ENCODE measurements around the gene VWF. TPM values are rescaled to one million over a fixed set of nuclear protein-coding genes. Genes with fewer than 3 reads are reported as not detected.

VWF gene
- total and polyA plus RNA-seq, 2 of the 13 experiments (the other 11 are each of a cell fraction or from before 2014, with no cell fraction given), result 0.20 to 0.25 TPM

- Histone ChIP-seq H3K9me3 (ENCODE audit: low read length) (no peaks in the 10 kb centered on the region), H3K4me3 (replicated peaks in 1 of 3; ENCODE audit: insufficient read depth in 1 of 3, low read depth in 2 of 3, low read length in 3 of 3) (no peak overlapping the region), H3K4me1 (ENCODE audit: insufficient read depth, low read length) (no peaks in the 10 kb centered on the region), H3K79me2 (ENCODE audit: insufficient read depth, low read length) (no peaks in the 10 kb centered on the region), H2AFZ (ENCODE audit: low read length) (no peak overlapping the region), H4K20me1 (ENCODE audit: insufficient read depth, low read length) (no peaks in the 10 kb centered on the region), H3K4me2 (ENCODE audit: low read depth, low read length) (no peak overlapping the region), H3K36me3 (replicated peaks in 1 of 2; ENCODE audit: control insufficient read depth in 1 of 2, insufficient read depth in 2 of 2, low read length in 2 of 2) (no peaks in the 10 kb centered on the region), H3K27ac (ENCODE audit: extremely low read length, insufficient read depth, low read length) (no peak overlapping the region), H3K27me3 (ENCODE audit: control insufficient read depth in 1 of 2, insufficient read depth in 2 of 2, low read length in 2 of 2) (no peaks in the 10 kb centered on the region), H3K9ac (ENCODE audit: insufficient read depth, low read depth, low read length) (no peak overlapping the region)
- ChIA-PET POLR2A (no interaction called here), CTCF (ENCODE audit: low intra/inter-chr PET ratio, low total read pairs) (no interaction called here)
- TF ChIP-seq MED13 (CRISPR knock-in tag; IDR thresholded peaks at IDR 0.05) (no peak), ZNF772 (CRISPR knock-in tag; IDR thresholded peaks at IDR 0.05) (no peak), ZBTB7A (CRISPR knock-in tag; IDR thresholded peaks at IDR 0.05) (no peak), PLRG1 (conservative IDR thresholded peaks at IDR 0.05) (no peak), SP2 (CRISPR knock-in tag; IDR thresholded peaks at IDR 0.05) (no peak), GTF2F1 (IDR thresholded peaks at IDR 0.05; ENCODE audit: low read length) (no peak), ZNF703 (CRISPR knock-in tag; IDR thresholded peaks at IDR 0.05; ENCODE audit: borderline replicate concordance) (no peak)
- TF ChIP-seq, protein P1, sequence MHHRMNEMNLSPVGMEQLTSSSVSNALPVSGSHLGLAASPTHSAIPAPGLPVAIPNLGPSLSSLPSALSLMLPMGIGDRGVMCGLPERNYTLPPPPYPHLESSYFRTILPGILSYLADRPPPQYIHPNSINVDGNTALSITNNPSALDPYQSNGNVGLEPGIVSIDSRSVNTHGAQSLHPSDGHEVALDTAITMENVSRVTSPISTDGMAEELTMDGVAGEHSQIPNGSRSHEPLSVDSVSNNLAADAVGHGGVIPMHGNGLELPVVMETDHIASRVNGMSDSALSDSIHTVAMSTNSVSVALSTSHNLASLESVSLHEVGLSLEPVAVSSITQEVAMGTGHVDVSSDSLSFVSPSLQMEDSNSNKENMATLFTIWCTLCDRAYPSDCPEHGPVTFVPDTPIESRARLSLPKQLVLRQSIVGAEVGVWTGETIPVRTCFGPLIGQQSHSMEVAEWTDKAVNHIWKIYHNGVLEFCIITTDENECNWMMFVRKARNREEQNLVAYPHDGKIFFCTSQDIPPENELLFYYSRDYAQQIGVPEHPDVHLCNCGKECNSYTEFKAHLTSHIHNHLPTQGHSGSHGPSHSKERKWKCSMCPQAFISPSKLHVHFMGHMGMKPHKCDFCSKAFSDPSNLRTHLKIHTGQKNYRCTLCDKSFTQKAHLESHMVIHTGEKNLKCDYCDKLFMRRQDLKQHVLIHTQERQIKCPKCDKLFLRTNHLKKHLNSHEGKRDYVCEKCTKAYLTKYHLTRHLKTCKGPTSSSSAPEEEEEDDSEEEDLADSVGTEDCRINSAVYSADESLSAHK (CRISPR knock-in tag; IDR thresholded peaks at IDR 0.05; ENCODE audit: borderline replicate concordance), result no peak
- whole genome bisulfite sequencing (ENCODE audit: low lambda C conversion rate), result 47% methylated on average over 3 of the region's 4 CpGs
- ATAC-seq (no peak), FAIRE-seq (no peak), DNase-seq (ENCODE audit: low spot score) (no peak)
- in situ Hi-C loops (cut with HindIII; ENCODE audit: extremely low pct_ligation_motif_present, low pct_unique_long_range_greater_than_20kb), result no loop called here
- intact Hi-C loops (cut with micrococcal nuclease; ENCODE audit: unreplicated experiment), result no loop called here
- BruUV-seq (replicated peaks), result no TSS peak
These were observed 18.8 kb upstream of the VWF start for GRCh38 chr12:6143303-6143675.

Measured in HepG2 (cell line).